GM18502 (cell line): Measurements from ENCODE around the gene KCNG4.

Source experiments
- ATAC-seq: cut with Tn5 transposase; IDR thresholded peaks from one replicate; pipeline ENCODE4 v1.9.1; 2021; ENCODE audit warnings: mild to moderate bottlenecking; ENCODE audit not compliant: unreplicated experiment, poor library complexity

KCNG4 gene

GRCh38 chr16:84169765-84170310 lies 70.0 kb downstream of the KCNG4 start:
- ATAC-seq: no peak
